UCSD-AML1 (cell line): ENCODE data around the gene KCNAB2.

Source experiments
- DNase-seq: peaks from one replicate; lab custom pipeline; 2025; ENCODE audit not compliant: unreplicated experiment; lab: John Stamatoyannopoulos, UW

Gene KCNAB2

DNA sequence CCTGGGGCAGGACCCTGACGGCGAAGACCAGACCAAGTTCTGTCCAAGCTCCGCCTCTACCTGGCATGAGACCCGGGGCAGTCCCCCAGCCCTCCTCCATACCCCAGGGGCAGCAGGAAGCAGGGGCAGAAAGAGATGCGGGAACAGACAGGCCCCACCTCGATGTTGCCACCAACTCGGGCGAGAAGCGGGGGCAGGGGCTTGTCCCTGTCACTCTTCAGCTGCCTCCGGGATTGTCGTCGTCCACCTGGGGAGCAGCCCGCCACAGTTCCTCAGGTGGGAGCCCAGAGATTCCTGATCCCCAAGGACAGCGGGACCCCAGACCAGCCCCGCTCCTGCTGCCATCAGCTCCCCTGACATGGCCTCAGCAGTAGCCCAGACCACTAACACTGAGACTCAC lies 79.7 kb downstream of the KCNAB2 start:
- DNase-seq, result no peak

DNA sequence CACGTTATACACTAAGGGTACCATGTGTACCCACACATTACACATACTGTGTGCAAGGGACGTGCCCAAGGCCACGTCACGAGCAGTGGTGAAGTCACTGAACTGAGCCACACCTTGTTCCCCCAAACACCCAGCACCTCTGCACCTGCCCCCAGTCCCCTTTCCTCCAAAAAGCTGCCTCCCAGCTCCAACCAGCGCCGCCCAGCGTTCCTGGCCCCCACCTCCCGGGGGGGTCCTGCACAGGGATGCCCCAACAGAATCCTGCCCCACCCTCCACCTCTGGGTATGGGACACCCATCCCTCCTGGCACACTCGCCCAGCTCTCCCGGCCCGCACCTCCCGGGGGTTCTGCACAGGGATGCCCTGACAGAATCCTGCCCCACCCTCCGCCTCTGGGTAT lies 80.3 kb downstream of the KCNAB2 start:
- DNase-seq, result no peak

DNA sequence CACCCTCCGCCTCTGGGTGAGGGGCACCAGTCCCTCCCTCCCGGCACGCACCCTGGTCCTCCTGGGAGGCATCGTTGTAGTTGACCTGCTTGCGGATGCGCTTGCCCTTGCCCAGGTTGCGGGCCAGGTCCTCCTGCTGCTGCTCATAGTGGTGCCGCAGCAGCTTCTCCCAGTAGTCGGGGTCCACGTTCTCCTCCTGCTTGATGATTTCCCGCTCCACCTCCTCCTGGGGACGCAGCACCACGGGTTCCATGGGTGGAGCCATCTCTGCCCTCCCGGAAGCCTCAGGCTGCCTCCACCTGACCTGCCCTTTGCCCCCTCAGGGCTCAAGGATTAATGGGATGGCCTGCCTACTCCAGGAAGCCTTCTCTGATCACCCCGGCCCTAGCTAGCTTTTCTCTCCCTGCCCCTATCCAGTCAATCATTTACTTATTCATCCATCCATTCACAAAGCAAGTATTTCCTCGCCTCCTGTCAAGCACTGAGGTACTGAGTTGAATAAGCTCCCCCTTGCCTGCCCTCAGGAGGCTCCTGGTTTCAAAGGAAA lies 80.9 kb downstream of the KCNAB2 start:
- DNase-seq, result no peak

DNA sequence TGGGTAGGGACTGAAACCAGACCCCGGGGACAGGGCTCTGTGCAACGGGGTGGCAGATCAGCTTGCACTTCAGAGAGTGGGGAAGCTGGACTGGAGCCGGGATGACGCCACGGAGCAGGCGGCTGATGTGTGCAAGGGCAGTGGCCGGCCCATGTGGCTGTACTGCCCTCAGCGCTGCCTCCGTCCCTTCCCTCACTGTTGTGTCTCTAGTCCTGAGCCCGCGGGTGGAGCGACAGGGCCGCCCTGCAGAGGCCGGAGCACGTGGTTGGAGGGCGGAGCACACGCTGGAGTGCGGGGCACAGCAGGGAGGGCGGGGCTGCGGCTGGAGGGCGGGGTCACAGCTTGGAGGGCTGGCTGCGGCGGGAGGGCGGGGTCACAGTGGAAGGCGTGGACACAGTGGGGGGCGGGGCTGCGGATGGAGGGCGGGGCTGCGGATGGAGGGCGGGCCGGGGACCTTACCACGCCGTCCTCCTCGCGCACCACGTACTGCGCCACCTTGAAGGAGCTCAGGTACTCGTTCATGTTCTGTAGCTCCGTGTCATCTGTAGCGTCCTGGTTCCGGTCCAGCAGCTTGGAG lies 82.0 kb downstream of the KCNAB2 start:
- DNase-seq, result no peak

DNA sequence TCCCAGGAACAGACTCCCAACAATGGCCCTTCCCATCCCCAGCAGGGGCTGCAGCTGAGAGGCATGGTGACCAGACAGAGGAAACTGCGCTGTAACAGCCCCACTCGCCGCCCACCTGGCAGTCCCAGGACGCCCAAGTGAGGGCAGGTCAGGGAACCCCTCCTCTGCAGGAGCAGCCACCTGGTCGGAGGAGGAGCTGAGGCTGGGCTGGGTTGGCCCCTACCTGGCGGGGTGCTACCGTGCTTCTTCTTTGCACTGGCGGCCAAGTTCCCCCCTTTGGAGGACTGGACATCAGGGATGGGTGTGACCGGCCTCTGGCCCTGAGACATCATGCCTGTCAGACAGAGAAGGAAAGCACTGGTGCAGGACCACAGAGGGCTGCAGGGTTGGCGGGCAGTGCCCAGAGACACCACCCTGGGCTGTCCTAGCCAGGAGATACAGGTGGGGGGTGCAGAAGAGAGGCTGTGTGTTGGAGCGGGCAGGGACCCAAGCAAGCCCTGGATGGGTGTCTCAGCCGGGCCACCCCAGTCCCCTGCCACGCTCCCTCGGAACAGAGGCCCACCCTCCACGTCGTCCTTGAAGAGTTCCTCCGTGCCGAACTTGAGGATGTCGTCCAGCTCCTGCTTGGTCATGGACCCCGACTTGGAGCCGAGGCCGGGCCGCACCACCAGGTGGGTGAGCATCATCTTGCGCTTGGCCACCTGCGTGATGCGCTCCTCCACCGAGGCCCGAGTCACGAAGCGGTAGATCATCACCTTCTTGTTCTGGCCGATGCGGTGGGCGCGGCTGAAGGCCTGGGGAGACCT lies 82.8 kb downstream of the KCNAB2 start:
- no peak for DNase-seq

DNA sequence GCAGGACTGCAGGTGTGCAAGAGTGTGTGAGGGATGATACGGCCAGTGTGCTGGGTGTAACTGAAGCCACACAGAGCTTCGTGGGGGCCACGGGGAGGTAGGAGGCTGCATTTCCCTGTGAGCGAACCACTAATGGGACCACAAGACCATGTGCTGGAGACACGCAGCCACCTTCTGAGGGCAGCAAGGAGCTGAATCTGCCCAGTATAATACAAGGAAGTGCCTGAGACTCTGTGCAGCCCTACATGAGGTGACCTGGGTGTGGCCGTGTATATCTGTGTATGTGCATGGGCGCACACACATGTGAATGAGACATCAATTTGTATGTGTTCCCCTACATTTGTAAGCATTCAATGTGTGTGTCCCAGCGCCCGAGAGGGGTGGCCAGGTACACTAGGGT lies 83.6 kb downstream of the KCNAB2 start:
- DNase-seq, result no peak

DNA sequence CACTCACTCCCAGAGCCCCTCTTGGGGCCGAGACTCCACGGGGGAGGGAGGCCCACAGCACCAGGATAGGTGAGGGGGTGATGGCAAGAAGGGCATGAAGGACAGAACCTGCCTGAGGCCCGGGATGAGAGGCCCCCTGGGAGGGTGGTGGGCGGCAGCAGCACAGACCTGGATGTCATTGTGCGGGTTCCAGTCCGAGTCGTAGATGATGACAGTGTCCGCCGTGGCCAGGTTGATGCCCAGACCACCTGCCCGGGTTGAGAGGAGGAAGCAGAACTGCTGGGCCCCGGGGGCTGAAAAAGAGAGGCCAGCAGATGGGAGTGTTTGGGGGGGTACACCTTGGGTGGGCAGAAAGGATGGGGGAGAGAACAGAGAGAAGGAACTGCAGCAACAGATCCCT lies 84.3 kb downstream of the KCNAB2 start:
- no peak for DNase-seq

DNA sequence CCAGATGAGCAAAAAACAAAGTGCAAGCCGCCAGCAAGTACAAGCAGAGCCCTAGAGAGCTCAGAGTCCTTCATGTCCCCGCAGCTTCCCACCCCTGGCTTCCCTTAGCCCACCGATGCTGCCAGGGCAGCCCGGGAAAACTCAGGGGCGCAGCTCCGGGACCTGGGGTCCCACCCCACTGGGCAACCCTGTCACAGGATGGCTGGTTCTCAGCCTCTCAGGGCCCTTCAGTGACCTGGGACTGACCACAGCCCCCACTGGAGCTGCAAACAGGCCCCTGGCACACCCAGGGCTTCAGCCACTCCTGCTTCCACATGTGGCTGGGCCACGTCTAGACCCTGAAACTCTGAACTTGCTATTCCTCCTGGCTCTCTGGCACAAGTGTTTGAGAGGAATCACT lies 84.9 kb downstream of the KCNAB2 start:
- DNase-seq, result no peak

DNA sequence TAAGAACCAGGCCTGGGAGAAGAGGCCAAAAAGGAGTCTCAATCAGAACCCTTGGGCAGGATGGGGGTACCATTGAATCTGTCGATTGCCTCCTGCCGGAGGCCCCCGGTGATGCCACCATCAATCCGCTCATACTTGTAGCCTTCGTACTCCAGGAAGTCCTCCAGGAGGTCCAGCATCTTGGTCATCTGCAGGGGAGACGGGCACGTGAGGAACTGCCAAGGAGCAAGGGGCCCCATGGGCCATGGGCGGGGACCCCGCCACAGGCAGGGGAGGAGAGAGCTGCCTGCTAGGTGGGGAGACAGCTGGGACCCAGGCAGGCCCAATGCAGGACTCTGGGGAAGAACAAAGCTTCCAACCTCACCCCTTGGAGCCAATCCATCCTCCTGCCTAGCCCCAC lies 85.9 kb downstream of the KCNAB2 start:
- DNase-seq, result no peak

DNA sequence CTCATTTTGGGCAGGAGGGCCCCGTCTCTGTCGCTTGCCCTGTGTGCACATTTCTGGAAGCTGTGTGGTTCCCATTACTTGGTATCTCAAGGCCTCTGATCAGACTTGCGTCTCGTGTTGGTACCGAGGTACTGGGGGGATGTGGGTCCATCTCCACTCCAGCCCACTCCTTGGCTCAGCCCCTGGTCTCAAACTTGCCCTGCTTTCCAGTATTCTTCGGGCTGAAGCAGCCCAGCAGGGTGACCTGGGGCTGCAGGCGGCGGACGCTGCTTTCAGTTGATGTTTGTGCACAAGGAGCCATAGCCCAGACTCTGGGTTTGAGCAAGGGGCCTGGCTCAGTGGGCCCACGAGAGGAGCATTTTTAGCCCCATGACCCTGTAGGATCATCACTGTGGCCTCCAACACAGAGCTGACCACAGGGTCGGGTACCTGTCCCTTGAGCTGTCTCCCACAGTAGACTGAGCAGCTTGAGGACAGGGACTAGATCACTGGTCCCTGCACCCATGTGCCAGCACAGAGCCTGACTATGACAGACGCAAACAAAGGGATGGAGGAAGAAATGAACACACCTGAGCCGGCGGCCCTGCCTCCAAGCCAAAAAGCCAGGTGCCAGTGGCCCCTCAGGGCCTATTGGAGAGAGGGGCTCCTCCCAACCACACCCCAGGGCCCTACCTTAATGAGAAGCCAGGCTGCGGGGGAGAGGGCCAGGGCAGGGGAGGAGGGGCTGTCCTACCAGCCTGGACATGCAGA lies 87.6 kb downstream of the KCNAB2 start:
- DNase-seq, result no peak

DNA sequence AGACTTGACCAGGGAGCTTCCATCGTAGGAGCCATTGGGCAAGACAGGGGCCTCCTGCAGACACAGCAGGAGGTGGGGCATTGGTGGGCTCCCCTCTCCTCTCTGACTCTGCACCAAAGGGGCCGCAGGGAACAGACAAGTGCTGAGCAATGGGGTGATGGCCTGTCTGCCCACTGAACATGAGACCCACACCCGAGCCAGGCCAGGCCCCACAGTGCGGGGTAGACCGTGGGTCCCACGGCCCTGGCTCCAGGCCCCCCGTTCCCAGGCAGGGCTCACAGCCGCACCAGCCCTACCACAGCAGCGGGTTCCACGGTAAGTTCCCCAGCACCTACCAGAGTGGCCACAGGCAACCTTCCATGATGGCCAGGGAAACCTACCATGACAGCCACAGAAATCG lies 88.5 kb downstream of the KCNAB2 start:
- no peak for DNase-seq

DNA sequence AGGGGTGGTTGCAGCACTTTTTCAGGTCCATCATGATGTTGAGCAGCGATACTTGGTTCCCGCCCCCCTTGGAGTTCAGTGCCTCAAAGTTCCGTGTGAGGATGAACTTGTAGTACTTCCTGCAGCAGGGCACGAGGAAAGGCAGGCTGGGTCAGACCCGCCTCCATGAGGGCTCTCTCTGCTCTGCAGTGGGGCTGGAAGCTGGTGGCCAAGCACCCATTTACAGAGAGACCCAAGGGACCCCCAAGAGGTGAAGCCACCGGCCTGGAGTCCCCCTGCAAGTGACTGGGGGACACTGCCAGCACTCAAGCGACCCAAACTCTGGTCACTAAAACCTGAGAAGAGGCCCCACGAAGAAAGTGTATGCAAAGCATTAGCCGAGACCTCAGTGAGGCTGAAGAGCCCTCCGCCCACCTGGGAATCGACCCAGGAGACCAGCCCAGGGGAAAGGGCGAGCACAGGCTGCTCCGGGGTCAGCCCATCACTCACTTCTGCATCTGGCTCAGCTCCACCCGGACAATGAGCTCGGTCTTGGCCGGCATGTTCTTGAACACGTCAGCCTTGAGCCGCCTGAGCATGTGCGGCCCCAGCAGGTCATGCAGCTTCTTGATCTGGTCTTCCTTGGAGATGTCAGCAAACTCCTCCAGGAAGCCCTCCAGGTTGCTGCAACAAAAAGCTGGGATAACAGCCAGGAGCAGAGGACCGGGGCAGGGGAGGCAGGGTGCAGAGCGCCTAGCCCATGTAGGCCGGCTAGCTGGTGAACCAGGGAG lies 89.2 kb downstream of the KCNAB2 start:
- no peak for DNase-seq

DNA sequence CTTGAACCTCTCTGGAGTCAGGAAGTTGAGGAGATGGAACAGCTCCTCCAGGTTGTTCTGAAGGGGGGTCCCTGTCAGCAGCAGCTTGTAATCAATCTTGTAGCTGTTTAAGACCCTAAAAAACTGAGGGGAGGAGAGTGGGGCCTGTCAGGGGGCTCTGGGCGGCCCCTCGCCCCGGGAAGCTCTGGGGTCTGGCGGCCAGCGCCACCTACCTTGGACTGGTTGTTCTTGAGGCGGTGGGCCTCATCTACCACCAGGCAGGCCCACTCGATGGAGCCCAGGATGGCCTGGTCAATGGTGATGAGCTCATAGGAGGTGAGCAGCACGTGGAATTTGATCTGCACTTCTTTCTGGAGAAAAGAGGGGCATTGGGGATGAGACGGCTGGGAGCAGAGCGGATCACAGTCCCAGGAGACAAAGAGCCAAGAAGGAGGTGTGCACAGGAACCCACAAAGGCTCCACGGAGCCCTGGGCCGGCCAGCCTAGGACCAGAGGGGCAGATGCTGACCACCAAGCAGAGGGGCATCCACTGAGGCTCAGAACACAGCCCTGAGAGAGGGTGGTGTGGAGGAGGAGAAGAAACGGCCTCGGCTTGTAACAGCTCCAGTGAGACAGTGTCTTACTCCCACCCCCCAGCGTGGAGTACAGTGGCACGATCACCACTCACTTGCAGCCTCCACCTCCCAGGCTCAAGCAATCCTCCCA lies 91.0 kb downstream of the KCNAB2 start:
- no peak for DNase-seq

DNA sequence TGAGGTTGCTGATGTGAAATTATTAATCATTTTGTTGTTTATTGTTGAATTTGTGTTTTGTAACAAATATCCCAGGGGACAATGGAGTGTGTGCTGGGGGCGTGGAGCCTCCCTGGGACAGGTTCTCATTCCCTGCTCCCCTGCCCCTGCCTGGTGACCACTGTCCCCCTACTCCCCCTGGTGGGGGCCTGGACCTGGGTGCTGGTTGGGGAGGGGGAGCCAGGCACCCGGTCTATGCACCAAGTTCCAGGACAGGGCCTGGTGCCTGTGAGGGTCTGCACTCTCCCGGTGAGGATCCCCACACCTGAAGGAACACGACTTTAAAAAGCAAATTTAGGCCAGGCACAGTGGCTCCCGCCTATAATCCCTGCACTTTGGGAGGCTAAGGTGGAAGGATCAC lies 92.1 kb downstream of the KCNAB2 start:
- no peak for DNase-seq

DNA sequence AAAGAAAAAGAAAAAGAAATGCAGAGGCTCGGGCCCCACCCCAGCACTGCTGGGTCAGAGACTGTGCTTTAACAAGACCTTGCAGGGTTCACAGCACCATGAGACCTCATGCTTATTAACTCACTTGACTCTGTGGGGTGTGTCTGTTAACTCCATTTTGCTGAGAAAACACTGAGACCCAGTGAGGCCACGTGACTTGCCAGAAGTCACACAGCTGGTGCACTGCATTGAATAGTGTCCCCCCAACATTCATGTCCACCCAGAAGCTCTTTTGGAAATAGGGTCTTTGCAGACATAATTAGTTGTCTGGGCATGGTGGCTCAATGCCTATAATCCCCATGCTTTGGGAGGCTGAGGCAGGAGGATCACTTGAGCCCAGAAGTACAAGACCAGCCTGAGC lies 94.7 kb downstream of the KCNAB2 start:
- no peak for DNase-seq

DNA sequence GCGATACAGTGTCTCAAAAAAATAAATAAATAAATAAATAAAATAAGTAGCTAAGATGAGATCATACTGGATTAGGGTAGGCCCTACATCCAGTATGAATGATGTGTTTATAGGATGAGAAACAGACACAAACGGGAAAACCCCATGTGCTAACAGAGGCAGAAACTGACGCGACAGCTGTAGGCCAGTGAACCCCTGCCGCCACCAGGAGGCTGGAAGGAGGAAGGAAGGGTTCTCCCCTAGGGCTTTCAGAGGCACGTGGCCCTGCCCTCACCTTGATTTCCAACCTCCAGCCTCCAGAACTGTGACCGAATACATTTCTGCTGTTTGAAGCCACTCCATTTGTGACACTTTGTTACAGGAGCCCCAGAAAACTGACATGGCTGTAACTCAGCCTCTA lies 95.9 kb downstream of the KCNAB2 start:
- peak; percentile 29 for DNase-seq

DNA sequence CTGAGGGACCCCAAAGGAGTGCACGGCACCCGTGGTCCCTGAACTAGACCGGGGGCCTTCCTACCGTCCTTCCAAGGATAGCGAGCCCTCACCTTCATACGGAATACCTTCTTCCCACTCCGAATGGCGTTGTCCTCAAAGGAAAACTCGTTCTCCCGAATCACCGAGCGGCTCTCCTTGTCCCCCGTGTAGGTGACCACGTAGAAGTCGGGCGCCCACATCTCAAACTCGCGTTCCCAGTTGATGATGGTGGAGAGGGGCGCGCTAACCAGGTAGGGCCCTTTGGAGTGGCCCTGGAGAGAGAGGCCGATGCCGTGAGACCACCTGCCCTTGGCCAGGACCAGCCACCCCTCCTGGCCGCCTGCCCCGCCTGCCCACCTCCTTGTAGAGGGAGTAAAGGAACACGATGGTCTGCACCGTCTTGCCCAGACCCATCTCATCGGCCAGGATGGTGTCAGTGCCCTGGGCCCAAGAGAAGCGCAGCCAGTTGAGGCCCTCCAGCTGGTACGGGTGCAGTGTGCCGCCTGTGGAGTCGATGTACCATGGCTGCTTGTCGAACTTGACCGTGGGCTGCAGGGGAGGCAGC lies 96.4 kb downstream of the KCNAB2 start:
- no peak for DNase-seq

DNA sequence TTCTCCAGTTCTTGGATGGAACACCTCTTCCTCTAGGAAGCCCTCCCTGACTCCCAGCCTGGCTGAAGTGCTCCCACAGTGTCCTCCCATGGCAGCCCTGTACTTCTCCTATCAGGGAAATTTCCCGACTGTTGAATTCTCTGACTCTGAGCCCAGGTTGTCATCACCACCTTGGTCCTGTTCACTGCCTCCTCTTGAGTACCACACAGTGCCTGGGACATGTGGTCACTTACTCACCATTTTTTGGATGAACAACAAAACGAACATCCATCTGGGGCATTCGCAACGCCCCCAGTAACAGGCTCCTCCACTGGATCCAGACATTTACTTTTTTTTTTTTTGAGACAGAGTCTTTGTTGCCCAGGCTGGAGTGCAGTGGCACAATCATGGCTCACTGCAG lies 97.0 kb downstream of the KCNAB2 start:
- no peak for DNase-seq

DNA sequence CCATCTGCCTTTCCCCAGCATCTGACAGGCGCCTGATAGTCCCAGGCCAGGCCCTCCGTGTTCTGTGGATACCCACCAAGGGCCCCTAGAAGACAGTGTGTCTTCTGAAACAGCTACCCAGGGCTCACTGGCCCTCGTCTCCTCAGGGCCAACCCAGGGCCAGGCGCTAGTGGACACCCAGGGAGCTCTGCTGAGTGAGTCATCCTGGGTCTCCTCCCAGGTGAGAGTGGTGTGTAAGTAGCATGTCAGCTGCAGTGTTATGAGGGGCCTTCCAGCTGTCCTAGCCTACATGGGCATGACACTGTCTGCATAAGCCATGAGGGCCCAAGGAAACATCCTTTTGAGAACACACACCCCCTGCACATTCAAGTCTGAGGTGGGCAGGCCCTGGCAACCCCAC lies 97.7 kb downstream of the KCNAB2 start:
- no peak for DNase-seq

DNA sequence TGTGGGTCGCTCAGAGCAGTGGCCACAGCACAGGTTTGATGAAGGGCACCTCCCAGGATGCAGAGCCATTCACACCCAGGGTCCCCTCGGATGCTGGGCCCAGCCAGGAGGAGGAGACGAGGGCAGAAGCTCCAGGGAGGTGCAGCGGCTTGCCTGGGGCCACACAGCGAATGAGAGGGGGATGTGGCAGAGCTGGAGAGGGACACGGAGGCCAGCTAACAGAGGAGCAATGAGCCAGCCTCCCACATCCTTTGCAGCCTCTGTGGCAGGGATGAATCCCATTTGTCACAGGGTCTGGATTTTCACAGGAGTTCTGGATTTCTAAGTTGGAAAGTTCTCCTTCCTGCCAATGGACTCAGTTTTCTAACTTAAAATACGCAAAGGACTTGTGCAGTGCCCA lies 98.5 kb downstream of the KCNAB2 start:
- DNase-seq, result no peak
